ENCODE data around the gene FCN3. TPM values are rescaled to one million over a fixed set of nuclear protein-coding genes. Genes with fewer than 3 reads are reported as not detected.

Gene FCN3
- total and polyA plus RNA-seq, 2 donors (not counting 3 experiments of a cell fraction or from before 2014, with no cell fraction given) = 0.15 TPM; not detected in 1

GRCh38 chr1:27335506-27336422 lies 38.9 kb downstream of the FCN3 start:
- no peaks in the 10 kb centered on the region for H3K79me2 ChIP-seq (ENCODE audit: control insufficient read depth, insufficient read depth, low read length)
- H3K4me2 ChIP-seq (ENCODE audit: insufficient read depth, low read length) = no peak overlapping the region
- intact Hi-C loops (cut with micrococcal nuclease) (no loop called here), dilution Hi-C loops (cut with MboI; ENCODE audit: extremely low pct_ligation_motif_present, low sequenced_read_pairs) (no loop called here)
- H3K9me1 ChIP-seq (replicated peaks; ENCODE audit: control insufficient read depth, extremely low read depth, insufficient read depth, low read length) = no peaks in the 10 kb centered on the region
- no peak overlapping the region for H2AFZ ChIP-seq (ENCODE audit: low read depth, low read length)
- no peak overlapping the region for H3K4me3 ChIP-seq (replicated peaks in 1 of 3; ENCODE audit: insufficient read depth in 1 of 3, low read depth in 1 of 3, low read length in 3 of 3)
- CTCF ChIA-PET = interaction anchor here (0.9 to 1.4 kb wide), 4 partner anchors 30 to 60 kb away, joined by 3 to 5 read pairs (median 4); no protein-coding TSS in a partner anchor
- no peaks in the 10 kb centered on the region for H3K4me1 ChIP-seq (ENCODE audit: control insufficient read depth, extremely low read depth, insufficient read depth, low read length)
- H4K20me1 ChIP-seq (replicated peaks; ENCODE audit: control insufficient read depth, extremely low read depth, insufficient read depth, low read length) = no peaks in the 10 kb centered on the region
- TF ChIP-seq FOS (IDR thresholded peaks at IDR 0.05; ENCODE audit: borderline replicate concordance, insufficient read depth, low read length) (no peak), CTCF (IDR thresholded peaks at IDR 0.05; ENCODE audit: extremely low read depth in 1 of 2, insufficient read depth in 1 of 2, low read depth in 1 of 2, low read length in 2 of 2) (no peak), EZH2 (IDR thresholded peaks at IDR 0.05; ENCODE audit: borderline replicate concordance, low read depth, low read length, severe bottlenecking) (no peak), POLR2A (IDR thresholded peaks at IDR 0.05; ENCODE audit: low read depth, low read length) (no peak), MYC (IDR thresholded peaks at IDR 0.05; ENCODE audit: low read depth, low read length) (no peak), JUN (IDR thresholded peaks at IDR 0.05; ENCODE audit: borderline replicate concordance, insufficient read depth, insufficient read length, low read depth) (no peak), MAX (IDR thresholded peaks at IDR 0.05; ENCODE audit: insufficient read depth, insufficient read length) (no peak), GATA2 (IDR thresholded peaks at IDR 0.05; ENCODE audit: insufficient read depth, insufficient read length, low read depth, low read length) (no peak), POLR2AphosphoS5 (IDR thresholded peaks at IDR 0.05; ENCODE audit: insufficient read depth, low read depth, low read length) (no peak)
- no peaks in the 10 kb centered on the region for H3K27me3 ChIP-seq (ENCODE audit: control insufficient read depth in 2 of 2, insufficient read depth in 2 of 2, low read length in 2 of 2)
- no peaks in the 10 kb centered on the region for H3K9me3 ChIP-seq (replicated peaks; ENCODE audit: control insufficient read depth, insufficient read depth, low read length)
- FAIRE-seq (no peak), DNase-seq (ENCODE audit: low read depth, low spot score) (no peak)
- H3K9ac ChIP-seq (replicated peaks; ENCODE audit: extremely low read depth, insufficient read depth, low read length) = no peak overlapping the region
- peaks cover 5 to 47% of the 10 kb centered on the region in 2 experiments for H3K36me3 ChIP-seq (ENCODE audit: control insufficient read depth in 2 of 2, extremely low read depth in 1 of 2, insufficient read depth in 2 of 2, low read length in 2 of 2)
- no peak overlapping the region for H3K27ac ChIP-seq (ENCODE audit: insufficient read depth, low read depth, low read length)
- POLR2A ChIA-PET = no interaction called here
- BruUV-seq (replicated peaks) = TSS peak; percentile 29
